ENCODE data around the gene CCDC60. TPM values are rescaled to one million over a fixed set of nuclear protein-coding genes. Genes with fewer than 3 reads are reported as not detected.

CCDC60 gene
- total and polyA plus RNA-seq, 2 of the 13 experiments (the other 11 are each of a cell fraction or from before 2014, with no cell fraction given): not detected

DNA sequence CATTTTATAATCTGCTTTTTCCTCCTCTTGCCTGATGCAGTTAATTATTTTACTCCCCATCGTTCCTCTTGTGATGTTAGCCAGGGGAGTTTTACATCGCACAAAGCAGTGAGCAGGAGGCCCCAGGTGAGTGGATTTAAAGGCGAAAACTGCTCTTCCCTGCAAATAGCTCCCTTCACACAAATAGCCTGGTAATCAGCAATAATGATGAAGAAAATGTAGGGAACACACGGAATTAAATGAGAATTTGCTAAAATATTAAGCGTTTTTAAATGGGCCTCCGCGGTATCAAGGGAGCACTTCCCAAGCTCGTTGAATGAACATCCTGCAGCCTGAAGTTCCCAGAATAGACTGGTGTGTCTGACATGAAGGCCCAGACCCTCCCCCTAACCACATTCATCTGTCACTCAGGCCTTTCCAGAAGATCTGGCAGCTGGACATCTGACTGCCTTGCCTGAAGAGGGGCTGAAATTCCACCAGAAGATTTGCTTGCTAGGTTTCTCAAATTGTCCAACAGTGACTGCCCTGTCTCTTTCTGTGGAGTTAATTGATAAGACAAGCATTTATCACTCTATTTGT, 127.2 kb downstream of the CCDC60 start:
- Histone ChIP-seq H4K20me1 (ENCODE audit: insufficient read depth, low read length) (no peaks in the 10 kb centered on the region), H3K27me3 (ENCODE audit: control insufficient read depth in 1 of 2, insufficient read depth in 2 of 2, low read length in 2 of 2) (no peaks in the 10 kb centered on the region; a peak in 1 of 5 replicates), H3K4me1 (ENCODE audit: insufficient read depth, low read length) (no peaks in the 10 kb centered on the region), H3K4me2 (ENCODE audit: low read depth, low read length) (no peak overlapping the region), H3K27ac (ENCODE audit: extremely low read length, insufficient read depth, low read length) (no peak overlapping the region), H3K79me2 (ENCODE audit: insufficient read depth, low read length) (no peaks in the 10 kb centered on the region), H3K4me3 (replicated peaks in 1 of 3; ENCODE audit: insufficient read depth in 1 of 3, low read depth in 2 of 3, low read length in 3 of 3) (no peak overlapping the region), H2AFZ (ENCODE audit: low read length) (no peak overlapping the region), H3K9me3 (ENCODE audit: low read length) (peaks cover 14% of the 10 kb centered on the region), H3K9ac (ENCODE audit: insufficient read depth, low read depth, low read length) (no peak overlapping the region), H3K36me3 (replicated peaks in 1 of 2; ENCODE audit: control insufficient read depth in 1 of 2, insufficient read depth in 2 of 2, low read length in 2 of 2) (no peaks in the 10 kb centered on the region)
- DNase-seq (ENCODE audit: low spot score) (no peak), ATAC-seq (no peak), FAIRE-seq (no peak)
- TF ChIP-seq, protein P1, sequence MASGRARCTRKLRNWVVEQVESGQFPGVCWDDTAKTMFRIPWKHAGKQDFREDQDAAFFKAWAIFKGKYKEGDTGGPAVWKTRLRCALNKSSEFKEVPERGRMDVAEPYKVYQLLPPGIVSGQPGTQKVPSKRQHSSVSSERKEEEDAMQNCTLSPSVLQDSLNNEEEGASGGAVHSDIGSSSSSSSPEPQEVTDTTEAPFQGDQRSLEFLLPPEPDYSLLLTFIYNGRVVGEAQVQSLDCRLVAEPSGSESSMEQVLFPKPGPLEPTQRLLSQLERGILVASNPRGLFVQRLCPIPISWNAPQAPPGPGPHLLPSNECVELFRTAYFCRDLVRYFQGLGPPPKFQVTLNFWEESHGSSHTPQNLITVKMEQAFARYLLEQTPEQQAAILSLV (CRISPR knock-in tag; IDR thresholded peaks at IDR 0.05; ENCODE audit: borderline replicate concordance): no peak
- TF ChIP-seq ARNTL (CRISPR knock-in tag; IDR thresholded peaks at IDR 0.05): no peak
- 13% methylated on average over 8 of the region's 8 CpGs for WGBS (ENCODE audit: low lambda C conversion rate)
- in situ Hi-C loops (cut with HindIII; ENCODE audit: extremely low pct_ligation_motif_present, low pct_unique_long_range_greater_than_20kb) (no loop called here), intact Hi-C loops (cut with micrococcal nuclease; ENCODE audit: unreplicated experiment) (no loop called here)
- no TSS peak for BruUV-seq (replicated peaks)
- ChIA-PET POLR2A (no interaction called here), CTCF (ENCODE audit: low intra/inter-chr PET ratio, low total read pairs) (no interaction called here)

DNA sequence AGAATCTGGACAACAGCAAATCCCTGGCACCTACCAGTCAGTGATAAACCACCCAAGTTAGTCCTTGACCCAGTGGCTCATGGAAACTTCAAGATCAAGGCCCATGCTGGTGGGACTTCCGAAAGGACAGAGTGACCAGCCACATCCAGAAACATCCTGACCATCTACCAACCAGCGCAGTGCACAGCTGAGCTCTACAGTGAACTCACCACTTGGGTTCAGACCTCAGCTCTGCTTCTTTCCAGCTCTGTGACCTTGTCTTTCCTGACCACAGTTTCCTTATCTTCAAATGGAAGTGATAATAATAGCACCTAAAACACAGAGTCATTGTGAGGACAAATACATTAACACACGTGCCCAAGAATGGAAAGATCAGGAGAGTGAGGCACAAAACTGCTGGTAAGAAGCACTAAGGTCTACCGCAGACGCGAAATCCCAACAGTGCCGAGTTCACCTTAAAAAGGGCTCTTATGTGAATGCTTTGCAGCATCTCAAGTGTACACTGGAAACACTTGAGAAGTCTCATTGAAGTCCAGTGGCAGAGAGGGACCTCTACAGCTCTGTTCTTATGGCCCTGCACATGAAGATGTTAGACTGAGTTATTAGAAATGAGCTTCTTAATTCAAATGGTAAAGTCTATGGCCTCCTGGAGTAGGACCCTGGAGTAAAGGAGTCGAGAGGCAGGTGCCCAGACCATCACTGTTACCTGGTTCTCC, 128.8 kb downstream of the CCDC60 start:
- FAIRE-seq: no peak
- TF ChIP-seq, protein P2, sequence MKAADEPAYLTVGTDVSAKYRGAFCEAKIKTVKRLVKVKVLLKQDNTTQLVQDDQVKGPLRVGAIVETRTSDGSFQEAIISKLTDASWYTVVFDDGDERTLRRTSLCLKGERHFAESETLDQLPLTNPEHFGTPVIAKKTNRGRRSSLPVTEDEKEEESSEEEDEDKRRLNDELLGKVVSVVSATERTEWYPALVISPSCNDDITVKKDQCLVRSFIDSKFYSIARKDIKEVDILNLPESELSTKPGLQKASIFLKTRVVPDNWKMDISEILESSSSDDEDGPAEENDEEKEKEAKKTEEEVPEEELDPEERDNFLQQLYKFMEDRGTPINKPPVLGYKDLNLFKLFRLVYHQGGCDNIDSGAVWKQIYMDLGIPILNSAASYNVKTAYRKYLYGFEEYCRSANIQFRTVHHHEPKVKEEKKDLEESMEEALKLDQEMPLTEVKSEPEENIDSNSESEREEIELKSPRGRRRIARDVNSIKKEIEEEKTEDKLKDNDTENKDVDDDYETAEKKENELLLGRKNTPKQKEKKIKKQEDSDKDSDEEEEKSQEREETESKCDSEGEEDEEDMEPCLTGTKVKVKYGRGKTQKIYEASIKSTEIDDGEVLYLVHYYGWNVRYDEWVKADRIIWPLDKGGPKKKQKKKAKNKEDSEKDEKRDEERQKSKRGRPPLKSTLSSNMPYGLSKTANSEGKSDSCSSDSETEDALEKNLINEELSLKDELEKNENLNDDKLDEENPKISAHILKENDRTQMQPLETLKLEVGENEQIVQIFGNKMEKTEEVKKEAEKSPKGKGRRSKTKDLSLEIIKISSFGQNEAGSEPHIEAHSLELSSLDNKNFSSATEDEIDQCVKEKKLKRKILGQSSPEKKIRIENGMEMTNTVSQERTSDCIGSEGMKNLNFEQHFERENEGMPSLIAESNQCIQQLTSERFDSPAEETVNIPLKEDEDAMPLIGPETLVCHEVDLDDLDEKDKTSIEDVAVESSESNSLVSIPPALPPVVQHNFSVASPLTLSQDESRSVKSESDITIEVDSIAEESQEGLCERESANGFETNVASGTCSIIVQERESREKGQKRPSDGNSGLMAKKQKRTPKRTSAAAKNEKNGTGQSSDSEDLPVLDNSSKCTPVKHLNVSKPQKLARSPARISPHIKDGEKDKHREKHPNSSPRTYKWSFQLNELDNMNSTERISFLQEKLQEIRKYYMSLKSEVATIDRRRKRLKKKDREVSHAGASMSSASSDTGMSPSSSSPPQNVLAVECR (CRISPR knock-in tag; IDR thresholded peaks at IDR 0.05; ENCODE audit: borderline replicate concordance): no peak
- no peak for TF ChIP-seq HDAC2 (CRISPR knock-in tag; IDR thresholded peaks at IDR 0.05)
- TF ChIP-seq ZNF251 (CRISPR knock-in tag; IDR thresholded peaks at IDR 0.05): no peak
- TF ChIP-seq POLR2AphosphoS5 (IDR thresholded peaks at IDR 0.05; ENCODE audit: low read depth, low read length): no peak
- TF ChIP-seq HES4 (CRISPR knock-in tag; IDR thresholded peaks at IDR 0.05; ENCODE audit: borderline replicate concordance): no peak

More for the DNA sequence above, 128.8 kb downstream of the CCDC60 start:
- WGBS (ENCODE audit: low lambda C conversion rate): 50% methylated on average over 8 of the region's 8 CpGs
- Histone ChIP-seq H3K9me3 (ENCODE audit: low read length) (peaks cover 14% of the 10 kb centered on the region), H2AFZ (ENCODE audit: low read length) (no peak overlapping the region), H3K27ac (ENCODE audit: extremely low read length, insufficient read depth, low read length) (no peak overlapping the region), H3K9ac (ENCODE audit: insufficient read depth, low read depth, low read length) (no peak overlapping the region), H3K79me2 (ENCODE audit: insufficient read depth, low read length) (no peaks in the 10 kb centered on the region), H4K20me1 (ENCODE audit: insufficient read depth, low read length) (no peaks in the 10 kb centered on the region), H3K36me3 (replicated peaks in 1 of 2; ENCODE audit: control insufficient read depth in 1 of 2, insufficient read depth in 2 of 2, low read length in 2 of 2) (no peaks in the 10 kb centered on the region), H3K27me3 (ENCODE audit: control insufficient read depth in 1 of 2, insufficient read depth in 2 of 2, low read length in 2 of 2) (no peaks in the 10 kb centered on the region; a peak in 1 of 5 replicates), H3K4me2 (ENCODE audit: low read depth, low read length) (no peak overlapping the region), H3K4me1 (ENCODE audit: insufficient read depth, low read length) (no peaks in the 10 kb centered on the region), H3K4me3 (replicated peaks in 1 of 3; ENCODE audit: insufficient read depth in 1 of 3, low read depth in 2 of 3, low read length in 3 of 3) (no peak overlapping the region)
- BruUV-seq (replicated peaks): no TSS peak
- in situ Hi-C loops (cut with HindIII; ENCODE audit: extremely low pct_ligation_motif_present, low pct_unique_long_range_greater_than_20kb) (no loop called here), intact Hi-C loops (cut with micrococcal nuclease; ENCODE audit: unreplicated experiment) (no loop called here)
- DNase-seq (ENCODE audit: low spot score) (no peak), ATAC-seq (no peak)
- CTCF ChIA-PET (ENCODE audit: low intra/inter-chr PET ratio, low total read pairs): no interaction called here
- POLR2A ChIA-PET: no interaction called here
